Epithelial cell of proximal tubule (primary cell): ENCODE results near the gene MINDY4B. TPM values are rescaled to one million over a fixed set of nuclear protein-coding genes. Genes with fewer than 3 reads are reported as not detected.

ENCODE experiments used
- DNase-seq: peaks from one replicate; pipeline ENCODE4 v3.0.0-alpha.2; 2011; ENCODE audit warnings: low read depth
- H3K4me3 ChIP-seq: 2 replicates; pipeline ENCODE4 v1.5.1; 2011; ENCODE audit warnings: low read depth, mild to moderate bottlenecking, low read length
- CTCF ChIP-seq: conservative IDR thresholded peaks from 2 replicates; pipeline ENCODE4 v1.5.1; 2012; ENCODE audit warnings: low read depth, mild to moderate bottlenecking, low read length
- total RNA-seq: library from RNA; depleted of rRNA; stranded (reverse); fragments of >200 nt; gene quantifications from 2 replicates; pipeline ENCODE4 v1.2.3, GENCODE V29; 2015

MINDY4B gene
- total RNA-seq, 1 donor from 2014 or later = not detected

GRCh38 chr3:150902988-150903387 lies 2.3 kb downstream of the MINDY4B start:
- no peak for TF ChIP-seq CTCF
- H3K4me3 ChIP-seq = no peak overlapping the region
- no peak for DNase-seq

DNA sequence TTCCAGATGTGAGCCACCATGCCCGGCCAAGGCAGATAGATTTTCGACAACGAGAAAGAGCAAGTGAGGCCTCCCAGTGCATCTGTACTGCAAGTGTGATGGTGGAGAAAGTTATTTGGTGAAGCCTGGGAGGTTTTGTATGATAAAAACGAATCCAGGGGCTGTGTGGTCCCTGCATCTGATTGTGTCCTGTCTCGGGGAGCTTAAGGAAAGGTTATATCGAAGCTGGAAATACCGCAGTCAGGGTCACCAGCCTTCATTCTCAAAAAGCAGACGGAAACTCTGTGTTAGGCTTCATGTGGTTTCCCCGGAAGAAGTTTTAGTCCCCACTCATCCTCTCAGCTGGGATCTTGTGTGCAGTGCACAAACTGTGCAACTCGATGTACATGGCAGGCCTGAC lies 3.4 kb downstream of the MINDY4B start:
- no peak for TF ChIP-seq CTCF
- DNase-seq = no peak
- no peak overlapping the region for H3K4me3 ChIP-seq

- no peak for DNase-seq
- no peak overlapping the region for H3K4me3 ChIP-seq
- TF ChIP-seq CTCF = no peak
Observed at GRCh38 chr3:150899141-150899540, 6.1 kb downstream of the MINDY4B start.

- no peak for DNase-seq
- no peak overlapping the region for H3K4me3 ChIP-seq
- no peak for TF ChIP-seq CTCF
Observed at GRCh38 chr3:150898046-150898754, 7.0 kb downstream of the MINDY4B start.

DNA sequence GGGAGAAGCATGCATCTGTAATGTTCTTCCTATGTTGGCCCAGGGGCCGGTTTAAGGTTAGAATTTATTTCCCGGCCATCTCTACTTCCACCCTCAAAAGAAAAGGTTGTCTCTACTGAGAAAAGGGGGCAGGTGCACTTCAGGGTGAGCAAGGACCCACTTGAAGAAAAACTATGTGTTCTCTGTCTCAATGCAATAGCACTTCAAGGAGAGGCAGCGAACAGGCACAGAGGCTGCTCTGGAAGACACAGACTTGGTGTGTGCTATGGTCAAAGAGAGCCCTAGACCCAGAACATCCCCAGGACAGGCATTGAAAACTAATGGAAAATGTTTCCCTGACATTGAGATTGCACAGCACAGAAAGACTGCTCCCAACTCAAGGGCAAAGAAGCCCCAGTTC lies 7.6 kb downstream of the MINDY4B start:
- H3K4me3 ChIP-seq = no peak overlapping the region
- no peak for DNase-seq
- no peak for TF ChIP-seq CTCF

DNA sequence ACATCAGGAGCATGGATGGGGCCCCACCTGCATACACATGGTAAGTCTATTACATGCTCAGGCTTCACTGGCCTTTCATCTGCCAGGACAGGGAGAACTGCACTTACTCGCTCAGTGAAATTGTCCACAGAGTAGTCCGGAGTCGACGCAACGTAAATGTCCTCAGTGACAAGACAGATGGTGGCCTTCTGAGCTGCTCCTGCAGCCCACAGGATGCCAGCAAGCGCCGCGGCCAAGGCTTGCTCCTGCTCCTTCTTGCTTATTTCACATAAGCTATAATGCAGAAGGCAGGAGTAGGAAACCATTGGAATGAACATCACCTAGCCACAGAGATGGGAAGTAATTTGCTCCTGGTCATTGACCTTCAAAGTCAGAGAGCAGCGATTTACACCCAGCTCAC lies 14.4 kb downstream of the MINDY4B start:
- no peak for TF ChIP-seq CTCF
- no peak for DNase-seq
- no peak overlapping the region for H3K4me3 ChIP-seq

- DNase-seq = no peak
- no peak overlapping the region for H3K4me3 ChIP-seq
- TF ChIP-seq CTCF = no peak
Observed at GRCh38 chr3:150890295-150890694, 14.9 kb downstream of the MINDY4B start.
